PC-9 (cell line): ENCODE results near the gene PRR35. TPM values are rescaled to one million over a fixed set of nuclear protein-coding genes. Genes with fewer than 3 reads are reported as not detected.

Source experiments
- BruUV-seq: library from RNA; stranded (reverse); fragments of 400-500 nt; replicated peaks from 2 replicates; lab custom pipeline; 2021; lab: Mats Ljungman, UMichigan
- CTCF ChIA-PET: fragments of 300-600 bp; sonication (Branson Sonifier 250); formaldehyde crosslinking; loops from one replicate; lab custom pipeline; 2022; ENCODE audit warnings: antibody characterized with exemption; lab: Charles Lee
- POLR2A ChIA-PET: fragments of 300-600 bp; sonication (Branson Sonifier 250); formaldehyde crosslinking; loops from one replicate; lab custom pipeline; 2022; ENCODE audit warnings: antibody characterized with exemption; ENCODE audit not compliant: unreplicated experiment; lab: Charles Lee
- DNase-seq, 2 experiments: peaks; one replicate each; pipeline versions ENCODE4 v3.0.0 to v3.0.0-alpha.2; 2015 to 2022; ENCODE audit warnings: mixed read lengths in 1 of 2
- H2AFZ ChIP-seq: fragments of 200-600 bp; sonication (generic); 2 replicates; pipeline ENCODE4 v1.8.1; 2017; ENCODE audit warnings: antibody characterized with exemption
- H3F3A ChIP-seq: fragments of 200-600 bp; sonication (generic); 2 replicates; pipeline ENCODE4 v1.8.1; 2017; ENCODE audit warnings: antibody characterized with exemption, mild to moderate bottlenecking, low read depth; ENCODE audit not compliant: insufficient read depth
- H3K27ac ChIP-seq: fragments of 200-600 bp; sonication (generic); 2 replicates; pipeline ENCODE4 v1.6.1; 2016; ENCODE audit warnings: mixed run types
- H3K27me3 ChIP-seq: fragments of 200-600 bp; sonication (generic); 2 replicates; pipeline ENCODE4 v1.6.1; 2016; ENCODE audit warnings: low read depth, mixed run types; ENCODE audit not compliant: insufficient read depth
- H3K36me3 ChIP-seq: fragments of 200-600 bp; sonication (generic); 2 replicates; pipeline ENCODE4 v1.6.1; 2016; ENCODE audit warnings: low read depth, mixed run types
- H3K4me1 ChIP-seq: fragments of 200-600 bp; sonication (generic); replicated peaks from 2 replicates; pipeline ENCODE4 v1.6.1; 2016; ENCODE audit warnings: mixed run types; ENCODE audit not compliant: insufficient read depth
- H3K4me2 ChIP-seq: fragments of 200-600 bp; sonication (generic); 2 replicates; pipeline ENCODE4 v1.6.1; 2017; ENCODE audit warnings: mixed run types
- H3K4me3 ChIP-seq: fragments of 200-600 bp; sonication (generic); 2 replicates; pipeline ENCODE4 v1.6.1; 2016; ENCODE audit warnings: mixed run types
- H3K79me2 ChIP-seq: fragments of 200-600 bp; sonication (generic); 2 replicates; pipeline ENCODE4 v1.6.1; 2017; ENCODE audit warnings: low read depth, mixed run types
- H3K9me2 ChIP-seq: fragments of 200-600 bp; sonication (generic); 2 replicates; pipeline ENCODE4 v1.8.1; 2017; ENCODE audit warnings: mild to moderate bottlenecking; ENCODE audit not compliant: insufficient read depth
- H3K9me3 ChIP-seq: fragments of 200-600 bp; sonication (generic); 2 replicates; pipeline ENCODE4 v1.8.1; 2016; ENCODE audit warnings: low read depth; ENCODE audit not compliant: insufficient read depth
- H4K20me1 ChIP-seq: fragments of 200-600 bp; sonication (generic); 2 replicates; pipeline ENCODE4 v1.8.1; 2017; ENCODE audit not compliant: insufficient read depth
- EZH2 ChIP-seq: fragments of 200-600 bp; sonication (generic); IDR thresholded peaks from 2 replicates; pipeline ENCODE4 v1.8.0; 2017; ENCODE audit warnings: antibody characterized with exemption, low read depth
- intact Hi-C: fragments of 100-400 bp; cut with micrococcal nuclease; formaldehyde crosslinking; loops from one replicate; pipeline ENCODE4 v1.10.0; 2022; ENCODE audit not compliant: unreplicated experiment
- total RNA-seq: library from RNA; stranded (reverse); gene quantifications from 2 replicates; pipeline ENCODE4 v1.2.3, GENCODE V29; 2021
- TF ChIP-seq, protein P1 (sequence below): fragments of 200-600 bp; sonication (generic); conservative IDR thresholded peaks from 2 replicates; pipeline ENCODE4 v1.6.1; 2017; ENCODE audit warnings: mixed run types, antibody characterized with exemption, mild to moderate bottlenecking, moderate library complexity

The PRR35 gene
- total RNA-seq, 1 experiment from 2014 or later: not detected

DNA sequence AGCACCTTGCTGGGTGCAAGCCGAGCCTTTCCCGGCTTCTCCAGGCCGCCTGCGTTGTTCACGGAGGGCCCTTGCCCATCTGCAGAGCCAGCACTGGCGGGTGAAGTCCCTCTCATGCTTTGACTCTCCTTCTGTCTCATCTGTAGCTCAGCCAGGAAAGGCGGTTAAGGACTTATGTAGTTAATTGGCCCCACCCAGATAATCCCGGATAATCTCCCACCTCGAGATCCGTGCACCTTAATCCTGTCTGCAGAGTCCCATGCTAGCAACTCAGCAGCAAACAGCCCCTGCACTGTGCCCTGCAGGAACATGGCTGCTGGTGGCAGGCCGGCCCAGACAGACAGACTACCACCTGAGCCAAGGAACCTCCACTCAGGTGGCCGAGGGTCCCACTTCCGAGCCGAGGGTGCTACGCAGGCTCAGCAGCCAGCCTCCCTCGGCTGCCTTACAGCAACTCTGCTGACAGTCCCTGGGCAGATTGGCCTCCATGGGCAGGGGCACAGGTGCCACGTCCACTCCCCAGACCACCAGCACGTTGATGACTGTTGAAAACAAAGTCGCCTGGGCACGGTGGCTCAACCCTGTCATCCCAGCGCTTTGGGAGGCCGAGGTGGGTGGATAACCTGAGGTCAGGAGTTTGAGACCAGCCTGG, 46.6 kb downstream of the PRR35 start:
- Histone ChIP-seq H3K4me1 (no peaks in the 10 kb centered on the region), H4K20me1 (peaks cover 7% of the 10 kb centered on the region; the same call in 1 of the 2 replicates), H3K79me2 (peaks cover 12% of the 10 kb centered on the region), H3K9me3 (no peaks in the 10 kb centered on the region), H3F3A (no peaks in the 10 kb centered on the region), H2AFZ (no peak overlapping the region), H3K9me2 (no peaks in the 10 kb centered on the region), H3K36me3 (no peaks in the 10 kb centered on the region), H3K4me2 (no peak overlapping the region), H3K27ac (no peak overlapping the region), H3K27me3 (no peaks in the 10 kb centered on the region), H3K4me3 (no peak overlapping the region)
- no peak for DNase-seq
- no peak for TF ChIP-seq EZH2
- TF ChIP-seq, protein P1, sequence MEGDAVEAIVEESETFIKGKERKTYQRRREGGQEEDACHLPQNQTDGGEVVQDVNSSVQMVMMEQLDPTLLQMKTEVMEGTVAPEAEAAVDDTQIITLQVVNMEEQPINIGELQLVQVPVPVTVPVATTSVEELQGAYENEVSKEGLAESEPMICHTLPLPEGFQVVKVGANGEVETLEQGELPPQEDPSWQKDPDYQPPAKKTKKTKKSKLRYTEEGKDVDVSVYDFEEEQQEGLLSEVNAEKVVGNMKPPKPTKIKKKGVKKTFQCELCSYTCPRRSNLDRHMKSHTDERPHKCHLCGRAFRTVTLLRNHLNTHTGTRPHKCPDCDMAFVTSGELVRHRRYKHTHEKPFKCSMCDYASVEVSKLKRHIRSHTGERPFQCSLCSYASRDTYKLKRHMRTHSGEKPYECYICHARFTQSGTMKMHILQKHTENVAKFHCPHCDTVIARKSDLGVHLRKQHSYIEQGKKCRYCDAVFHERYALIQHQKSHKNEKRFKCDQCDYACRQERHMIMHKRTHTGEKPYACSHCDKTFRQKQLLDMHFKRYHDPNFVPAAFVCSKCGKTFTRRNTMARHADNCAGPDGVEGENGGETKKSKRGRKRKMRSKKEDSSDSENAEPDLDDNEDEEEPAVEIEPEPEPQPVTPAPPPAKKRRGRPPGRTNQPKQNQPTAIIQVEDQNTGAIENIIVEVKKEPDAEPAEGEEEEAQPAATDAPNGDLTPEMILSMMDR: no peak
- BruUV-seq: no TSS peak
- POLR2A ChIA-PET: interaction anchor here (0.7 kb wide), 1 partner anchor 254 kb away, joined by 3 read pairs; no protein-coding TSS in a partner anchor
- CTCF ChIA-PET: no interaction called here
- intact Hi-C loops: no loop called here

DNA sequence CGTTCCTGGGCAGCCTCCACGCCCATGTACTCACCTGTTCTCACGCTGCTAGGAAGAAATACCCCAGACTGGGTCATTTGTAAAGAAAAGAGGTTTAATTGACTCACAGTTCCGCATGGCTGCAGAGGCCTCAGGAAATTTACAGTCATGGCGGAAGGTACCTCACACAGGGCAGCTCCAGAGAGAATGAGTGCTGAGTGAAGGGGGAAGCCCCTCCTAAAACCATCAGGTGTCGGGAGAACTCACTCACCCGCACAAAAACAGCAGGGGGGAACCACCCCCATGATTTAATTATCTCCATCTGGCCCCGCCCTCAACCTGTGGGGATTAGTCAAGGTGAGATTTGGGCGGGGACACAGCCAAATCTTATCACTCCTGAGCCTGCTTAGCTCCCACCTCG, 47.8 kb downstream of the PRR35 start:
- Histone ChIP-seq H3K79me2 (peaks cover 8% of the 10 kb centered on the region), H3K36me3 (no peaks in the 10 kb centered on the region), H3K27me3 (no peaks in the 10 kb centered on the region), H3K27ac (no peak overlapping the region), H3K4me1 (no peaks in the 10 kb centered on the region), H2AFZ (no peak overlapping the region), H4K20me1 (peaks cover 4% of the 10 kb centered on the region; the same call in 1 of the 2 replicates), H3K9me2 (no peaks in the 10 kb centered on the region), H3K4me3 (no peak overlapping the region), H3K9me3 (no peaks in the 10 kb centered on the region), H3F3A (no peaks in the 10 kb centered on the region), H3K4me2 (no peak overlapping the region)
- no peak for DNase-seq
- POLR2A ChIA-PET: no interaction called here
- TF ChIP-seq, protein P1: no peak
- TF ChIP-seq EZH2: no peak
- BruUV-seq: no TSS peak
- CTCF ChIA-PET: no interaction called here
- intact Hi-C loops: no loop called here

DNA sequence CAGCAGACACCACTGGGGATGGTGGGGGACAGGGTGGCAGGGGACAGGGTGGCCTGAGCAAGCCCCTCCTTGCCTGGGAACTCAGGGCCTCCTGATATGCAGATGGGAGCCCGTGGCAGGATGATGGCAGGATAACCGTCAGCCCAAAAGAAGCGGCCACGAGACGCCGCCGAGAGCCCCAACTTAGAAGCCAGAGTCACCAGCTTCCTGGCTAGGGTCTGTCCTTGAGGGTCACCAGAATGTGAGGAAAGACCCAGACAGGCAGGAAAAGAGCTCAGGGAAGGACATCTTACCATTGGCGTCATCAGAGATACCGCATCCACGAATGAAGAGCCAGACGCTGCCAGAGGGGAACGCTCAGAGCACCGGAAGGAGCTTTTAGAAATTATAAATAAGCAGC, 49.1 kb downstream of the PRR35 start:
- H3K79me2 ChIP-seq: peaks cover 7% of the 10 kb centered on the region

More for the DNA sequence above, 49.1 kb downstream of the PRR35 start:
- Histone ChIP-seq H3K4me1 (no peaks in the 10 kb centered on the region), H3K27me3 (no peaks in the 10 kb centered on the region), H3K9me3 (no peaks in the 10 kb centered on the region), H4K20me1 (peaks cover 4% of the 10 kb centered on the region; the same call in 1 of the 2 replicates), H3F3A (no peaks in the 10 kb centered on the region), H3K27ac (no peak overlapping the region), H3K4me3 (no peak overlapping the region), H3K4me2 (no peak overlapping the region), H3K36me3 (no peaks in the 10 kb centered on the region), H2AFZ (no peak overlapping the region), H3K9me2 (no peaks in the 10 kb centered on the region)
- no TSS peak for BruUV-seq
- TF ChIP-seq EZH2: no peak
- TF ChIP-seq, protein P1: no peak
- ChIA-PET CTCF (interaction anchor here (1.3 kb wide), 1 partner anchor 16 kb away, joined by 3 read pairs; no protein-coding TSS in a partner anchor), POLR2A (interaction anchor here (0.7 kb wide), 1 partner anchor 33 kb away, joined by 3 read pairs; no protein-coding TSS in a partner anchor)
- intact Hi-C loops: no loop called here
- DNase-seq: no peak
